ENCODE results near the gene SAT1. TPM values are rescaled to one million over a fixed set of nuclear protein-coding genes. Genes with fewer than 3 reads are reported as not detected.
A peak's percentile ranks its signal among the peaks of the same experiment; 100 is the strongest.

SAT1 gene
- total RNA-seq, 1 experiment from 2014 or later, result 60.2 TPM

GRCh38 chrX:23825675-23826074 is 42.7 kb downstream of the SAT1 start:
- no peak overlapping the region for H3K27ac ChIP-seq
- no peaks in the 10 kb centered on the region for H3K9me3 ChIP-seq (replicated peaks)
- no peak for DNase-seq (ENCODE audit: low read depth in 1 of 2, low spot score in 2 of 2)
- H3K4me3 ChIP-seq, result no peak overlapping the region
- H3K27me3 ChIP-seq (replicated peaks), result no peaks in the 10 kb centered on the region
- H3K4me1 ChIP-seq (replicated peaks), result peaks cover 26% of the 10 kb centered on the region
- no peaks in the 10 kb centered on the region for H3K36me3 ChIP-seq

DNA sequence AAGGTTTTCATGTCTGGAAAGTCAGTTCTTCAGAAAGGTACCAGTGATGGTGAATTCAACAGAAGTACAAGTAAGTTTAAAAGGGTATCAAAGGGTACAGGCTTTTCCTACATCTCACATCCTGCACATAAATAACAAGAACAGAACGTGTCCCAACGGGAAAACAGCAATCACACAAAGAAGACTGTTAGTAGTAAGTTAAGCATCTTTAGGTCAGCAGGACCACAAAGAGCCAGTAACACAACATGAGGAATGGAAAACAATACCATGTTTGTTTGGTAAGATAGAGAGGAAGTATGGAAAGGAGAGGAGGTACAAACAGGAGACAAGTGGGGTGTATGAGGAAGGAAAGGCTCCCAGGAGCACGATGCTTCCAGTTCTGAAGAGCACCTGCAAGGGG is 43.2 kb downstream of the SAT1 start:
- H3K9me3 ChIP-seq (replicated peaks), result no peaks in the 10 kb centered on the region
- H3K27me3 ChIP-seq (replicated peaks), result no peaks in the 10 kb centered on the region
- no peaks in the 10 kb centered on the region for H3K36me3 ChIP-seq
- no peak for DNase-seq (ENCODE audit: low read depth in 1 of 2, low spot score in 2 of 2)
- no peak overlapping the region for H3K27ac ChIP-seq
- H3K4me1 ChIP-seq (replicated peaks), result peaks cover 26% of the 10 kb centered on the region
- H3K4me3 ChIP-seq, result no peak overlapping the region

- no peaks in the 10 kb centered on the region for H3K27me3 ChIP-seq (replicated peaks)
- H3K4me3 ChIP-seq, result no peak overlapping the region
- no peak for DNase-seq (ENCODE audit: low read depth in 1 of 2, low spot score in 2 of 2)
- no peaks in the 10 kb centered on the region for H3K36me3 ChIP-seq
- H3K27ac ChIP-seq, result no peak overlapping the region
- H3K4me1 ChIP-seq (replicated peaks), result peaks cover 26% of the 10 kb centered on the region
- H3K9me3 ChIP-seq (replicated peaks), result no peaks in the 10 kb centered on the region
Measured at GRCh38 chrX:23826653-23827052, 43.7 kb downstream of the SAT1 start.

- Histone ChIP-seq H3K9me3 (replicated peaks) (no peaks in the 10 kb centered on the region), H3K4me1 (replicated peaks) (peaks cover 8% of the 10 kb centered on the region), H3K4me3 (peak overlapping the region; percentile 22; the same call in 1 of the 2 replicates), H3K27ac (peak overlapping the region; percentile 66), H3K27me3 (replicated peaks) (no peaks in the 10 kb centered on the region), H3K36me3 (no peaks in the 10 kb centered on the region)
- DNase-seq (ENCODE audit: low read depth in 1 of 2, low spot score in 2 of 2), result peak in 1 of 2 experiments; percentile 34
Measured at GRCh38 chrX:23828881-23829280, 45.9 kb downstream of the SAT1 start.

GRCh38 chrX:23832721-23833120 is 49.7 kb downstream of the SAT1 start:
- DNase-seq (ENCODE audit: low read depth in 1 of 2, low spot score in 2 of 2), result no peak
- peaks cover 8% of the 10 kb centered on the region for H3K4me1 ChIP-seq (replicated peaks)
- no peak overlapping the region for H3K4me3 ChIP-seq
- no peaks in the 10 kb centered on the region for H3K27me3 ChIP-seq (replicated peaks)
- H3K36me3 ChIP-seq, result no peaks in the 10 kb centered on the region
- no peak overlapping the region for H3K27ac ChIP-seq
- H3K9me3 ChIP-seq (replicated peaks), result no peaks in the 10 kb centered on the region

Other genes with a start within 250 kb of the SAT1 start
- gene PRDX4, start 115.7 kb upstream of the SAT1 start, total RNA-seq (2014; rRNA removed; shearing (Covaris generic)), result 176 and 357 TPM in 2 replicates
- 68.9 and 91.6 TPM in 2 replicates for gene ACOT9, start 39.9 kb upstream of the SAT1 start, total RNA-seq (2014; rRNA removed; shearing (Covaris generic))
- gene APOO, start 124.8 kb downstream of the SAT1 start, total RNA-seq (2014; rRNA removed; shearing (Covaris generic)), result 28.0 and 39.4 TPM in 2 replicates
- gene CXorf58, start 124.8 kb downstream of the SAT1 start, total RNA-seq (2014; rRNA removed; shearing (Covaris generic)), result not detected in 2 replicates
- gene KLHL15, start 244.0 kb downstream of the SAT1 start, total RNA-seq (2014; rRNA removed; shearing (Covaris generic)), result 9.4 and 12.8 TPM in 2 replicates